Kidney (tissue), 14 donors: ENCODE results near the gene CP. TPM values are rescaled to one million over a fixed set of nuclear protein-coding genes. Genes with fewer than 3 reads are reported as not detected.
A peak's percentile ranks its signal among the peaks of the same experiment; 100 is the strongest.

Experiments used
- DNase-seq, 5 donors: peaks; one replicate each; pipeline ENCODE4 v3.0.0-alpha.2; 2013 to 2020
- FAIRE-seq: peaks from 2 replicates; lab custom pipeline; 2012; peaks lifted over from hg19 to GRCh38; lab: Jason Lieb, UNC
- H3K27ac ChIP-seq, 2 donors: one replicate each; pipeline ENCODE4 v1.7.0; 2013; ENCODE audit warnings: low read depth in 2 of 2, low read length in 2 of 2, inconsistent platforms in 1 of 2
- H3K27me3 ChIP-seq: one replicate; pipeline ENCODE4 v1.7.1; 2013; ENCODE audit warnings: low read length, inconsistent platforms; ENCODE audit not compliant: control insufficient read depth, insufficient read depth
- H3K36me3 ChIP-seq, 3 donors: one replicate each; pipeline versions ENCODE4 v1.7.0 to v1.7.1; 2013; ENCODE audit warnings: low read length in 3 of 3, control low read depth in 1 of 3, inconsistent platforms in 1 of 3; ENCODE audit not compliant: insufficient read depth in 3 of 3, control insufficient read depth in 2 of 3
- H3K4me1 ChIP-seq, 3 donors: one replicate each; pipeline versions ENCODE4 v1.7.0 to v1.7.1; 2013; ENCODE audit warnings: low read length in 3 of 3, inconsistent platforms in 1 of 3, low read depth in 1 of 3; ENCODE audit not compliant: control insufficient read depth in 2 of 3, insufficient read depth in 2 of 3
- H3K4me3 ChIP-seq, 3 donors: one replicate each; pipeline versions ENCODE4 v1.7.0 to v1.8.1; 2013; ENCODE audit warnings: low read length in 3 of 3, control low read depth in 1 of 3, inconsistent platforms in 1 of 3
- H3K9ac ChIP-seq, 3 donors: one replicate each; pipeline versions ENCODE4 v1.7.0 to v1.7.1; 2013; ENCODE audit warnings: low read length in 3 of 3, control low read depth in 1 of 3, inconsistent platforms in 1 of 3
- H3K9me3 ChIP-seq, 3 donors: one replicate each; pipeline versions ENCODE4 v1.7.0 to v1.7.1; 2013; ENCODE audit warnings: low read length in 3 of 3, control low read depth in 1 of 3, inconsistent platforms in 1 of 3; ENCODE audit not compliant: control insufficient read depth in 2 of 3, insufficient read depth in 1 of 3
- intact Hi-C: fragments of 100-400 bp; cut with DNase I; formaldehyde crosslinking; loops from one replicate; pipeline ENCODE4 v1.11.1; 2022
- polyA plus RNA-seq: library from polyadenylated mRNA; stranded (reverse); fragments of 350-450 nt; fragmentation: Illumina TruSeq; extraction: RNeasy Lipid Tissue Mini Kit (QIAGEN cat#74804); gene quantifications from one replicate; pipeline ENCODE4 v1.2.3, GENCODE V29; 2014; ENCODE audit warnings: low read depth, low replicate concordance; ENCODE audit not compliant: insufficient read depth
- total RNA-seq: library from RNA; stranded (reverse); fragmentation: NEBNext Ultra II Directional; extraction: Animal tissue kit (Norgen Biotek cat#: 25700); gene quantifications from one replicate; pipeline ENCODE4 v1.2.1, GENCODE V29; 2021
- TF ChIP-seq, protein P1 (sequence below): IDR thresholded peaks from 3 replicates; pipeline ENCODE4 v1.5.1; 2012; ENCODE audit warnings: mild to moderate bottlenecking, moderate library complexity, borderline replicate concordance; ENCODE audit not compliant: insufficient read depth; ENCODE audit errors: extremely low read depth
- donor health status: control.
- donor health status: control.
- donor health status: control.
- donor health status: control.
- donor health status: control.
- donor health status: DM: yes; HTN: yes; CAD: no.
- donor health status: Normal renal cell carcinoma (clear cell type).

The CP gene
- total and polyA plus RNA-seq, 2 donors from 2014 or later = 5.3 to 72.1 TPM

DNA sequence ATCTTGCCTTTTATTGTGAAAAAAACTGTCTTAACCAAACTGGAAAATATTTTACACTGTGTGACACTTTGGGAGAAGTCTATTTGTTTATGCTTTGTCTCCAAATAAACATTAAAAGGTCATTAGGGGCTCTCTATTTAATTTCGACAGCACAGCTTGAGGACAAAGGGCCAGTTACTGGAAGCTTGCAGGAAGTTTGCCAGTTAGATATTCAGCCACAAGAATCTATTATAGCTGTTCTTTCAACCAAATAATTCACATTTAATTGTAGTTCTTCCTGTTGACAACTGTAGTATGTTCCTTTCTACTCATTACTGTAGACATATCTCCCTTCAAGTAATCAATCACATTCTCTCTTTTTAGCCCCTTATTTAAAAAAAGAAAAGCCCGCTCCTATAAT lies 6.1 kb downstream of the CP start:
- Histone ChIP-seq H3K27ac (peak overlapping the region in 1 of 2 donors; percentile 28), H3K27me3 (no peaks in the 10 kb centered on the region), H3K36me3 (no peaks in the 10 kb centered on the region), H3K4me1 (peaks cover 0 to 28% (median 2%) of the 10 kb centered on the region in 3 donors), H3K4me3 (peak overlapping the region in 1 of 3 donors; percentile 18), H3K9me3 (no peaks in the 10 kb centered on the region), H3K9ac (no peak overlapping the region)
- intact Hi-C loops = no loop called here
- DNase-seq (peak in 2 of 5 donors; percentile 54 to 71), FAIRE-seq (peak; percentile 56)
- TF ChIP-seq, protein P1, sequence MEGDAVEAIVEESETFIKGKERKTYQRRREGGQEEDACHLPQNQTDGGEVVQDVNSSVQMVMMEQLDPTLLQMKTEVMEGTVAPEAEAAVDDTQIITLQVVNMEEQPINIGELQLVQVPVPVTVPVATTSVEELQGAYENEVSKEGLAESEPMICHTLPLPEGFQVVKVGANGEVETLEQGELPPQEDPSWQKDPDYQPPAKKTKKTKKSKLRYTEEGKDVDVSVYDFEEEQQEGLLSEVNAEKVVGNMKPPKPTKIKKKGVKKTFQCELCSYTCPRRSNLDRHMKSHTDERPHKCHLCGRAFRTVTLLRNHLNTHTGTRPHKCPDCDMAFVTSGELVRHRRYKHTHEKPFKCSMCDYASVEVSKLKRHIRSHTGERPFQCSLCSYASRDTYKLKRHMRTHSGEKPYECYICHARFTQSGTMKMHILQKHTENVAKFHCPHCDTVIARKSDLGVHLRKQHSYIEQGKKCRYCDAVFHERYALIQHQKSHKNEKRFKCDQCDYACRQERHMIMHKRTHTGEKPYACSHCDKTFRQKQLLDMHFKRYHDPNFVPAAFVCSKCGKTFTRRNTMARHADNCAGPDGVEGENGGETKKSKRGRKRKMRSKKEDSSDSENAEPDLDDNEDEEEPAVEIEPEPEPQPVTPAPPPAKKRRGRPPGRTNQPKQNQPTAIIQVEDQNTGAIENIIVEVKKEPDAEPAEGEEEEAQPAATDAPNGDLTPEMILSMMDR = no peak

DNA sequence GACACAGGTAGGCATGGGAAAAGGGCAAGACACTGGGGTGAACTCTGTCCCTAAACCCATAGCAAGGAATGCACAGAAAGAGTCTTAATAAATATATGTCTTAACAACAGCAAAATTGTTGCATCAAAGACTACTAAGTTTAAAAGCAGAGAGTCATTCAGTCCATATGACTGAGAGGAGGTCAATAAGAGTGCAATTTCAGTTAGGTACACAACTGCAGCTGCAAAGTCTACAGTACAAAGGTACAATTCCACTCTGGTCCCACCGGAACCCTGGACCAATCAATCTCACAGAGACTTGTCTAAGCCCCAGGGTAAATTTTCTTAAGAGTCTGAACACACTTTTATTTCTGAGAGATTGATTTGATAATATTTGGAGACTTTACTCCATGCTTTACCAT lies 6.9 kb downstream of the CP start:
- FAIRE-seq (no peak), DNase-seq (peak in 2 of 5 donors; percentile 35 to 38)
- peaks cover 0 to 28% (median 2%) of the 10 kb centered on the region in 3 donors for H3K4me1 ChIP-seq
- TF ChIP-seq, protein P1 = no peak
- intact Hi-C loops = no loop called here
- no peaks in the 10 kb centered on the region for H3K9me3 ChIP-seq
- no peak overlapping the region for H3K9ac ChIP-seq
- no peaks in the 10 kb centered on the region for H3K36me3 ChIP-seq
- no peak overlapping the region for H3K27ac ChIP-seq
- H3K4me3 ChIP-seq = no peak overlapping the region
- H3K27me3 ChIP-seq = no peaks in the 10 kb centered on the region

DNA sequence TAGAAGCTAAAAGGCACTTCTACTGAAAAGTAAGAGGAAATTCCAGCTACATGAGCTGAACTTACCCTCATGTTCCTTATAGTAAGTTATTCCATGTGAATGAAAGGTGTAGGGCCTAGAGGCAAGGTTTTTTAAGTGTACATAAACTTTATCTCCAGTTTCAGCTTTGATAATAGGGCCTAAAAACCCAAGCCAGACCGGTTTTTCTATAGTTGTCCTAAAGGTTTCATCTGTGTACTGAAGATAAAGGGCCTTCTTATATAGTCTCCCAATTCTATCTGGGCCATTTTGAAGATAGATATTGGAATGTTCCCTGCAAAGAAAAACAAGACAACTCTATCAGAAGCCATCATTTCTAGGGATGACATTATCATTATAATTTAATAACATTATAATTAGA lies 9.2 kb downstream of the CP start:
- intact Hi-C loops = no loop called here
- TF ChIP-seq, protein P1 = no peak
- no peaks in the 10 kb centered on the region for H3K27me3 ChIP-seq
- no peak for FAIRE-seq
- no peaks in the 10 kb centered on the region for H3K9me3 ChIP-seq
- peaks cover 0 to 28% (median 2%) of the 10 kb centered on the region in 3 donors for H3K4me1 ChIP-seq
- no peaks in the 10 kb centered on the region for H3K36me3 ChIP-seq
- H3K4me3 ChIP-seq = no peak overlapping the region
- DNase-seq = no peak
- no peak overlapping the region for H3K9ac ChIP-seq
- no peak overlapping the region for H3K27ac ChIP-seq

DNA sequence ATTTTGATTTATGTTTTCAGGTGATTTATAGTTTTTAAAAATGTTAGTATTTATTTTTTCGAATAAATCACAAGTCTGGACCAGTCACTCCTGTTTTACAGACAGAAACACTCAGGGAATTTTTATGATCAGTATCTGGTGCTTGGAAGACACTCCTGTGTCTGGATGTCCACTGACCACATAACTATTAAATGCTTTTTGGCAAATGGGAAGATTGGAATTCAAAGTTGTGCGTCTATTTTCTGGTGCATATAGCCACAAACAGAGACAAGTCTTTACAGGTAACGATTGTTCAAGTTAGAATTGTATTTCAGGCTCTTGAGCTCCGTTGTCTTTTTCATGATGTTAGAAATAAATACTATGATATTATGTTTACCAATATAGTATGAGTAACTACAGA lies 12.2 kb downstream of the CP start:
- no peaks in the 10 kb centered on the region for H3K36me3 ChIP-seq
- H3K9ac ChIP-seq = no peak overlapping the region
- H3K4me1 ChIP-seq = peaks cover 0 to 4% (median 0%) of the 10 kb centered on the region in 3 donors
- H3K27me3 ChIP-seq = no peaks in the 10 kb centered on the region
- FAIRE-seq (no peak), DNase-seq (no peak)
- intact Hi-C loops = no loop called here
- no peaks in the 10 kb centered on the region for H3K9me3 ChIP-seq
- TF ChIP-seq, protein P1 = no peak
- no peak overlapping the region for H3K27ac ChIP-seq
- H3K4me3 ChIP-seq = no peak overlapping the region
